K562 treated with DMSO at 1 percent for 12 hours (cell line): Measurements from ENCODE around the gene ADARB1. TPM values are rescaled to one million over a fixed set of nuclear protein-coding genes. Genes with fewer than 3 reads are reported as not detected.

Experiments
- total RNA-seq: library from RNA; unstranded; fragments of 300-600 nt; gene quantifications from 2 replicates; pipeline ENCODE4 v1.2.3, GENCODE V29; 2022; ENCODE audit not compliant: insufficient read depth

Gene ADARB1
- total RNA-seq: 4.4 and 12.6 TPM in 2 replicates

DNA sequence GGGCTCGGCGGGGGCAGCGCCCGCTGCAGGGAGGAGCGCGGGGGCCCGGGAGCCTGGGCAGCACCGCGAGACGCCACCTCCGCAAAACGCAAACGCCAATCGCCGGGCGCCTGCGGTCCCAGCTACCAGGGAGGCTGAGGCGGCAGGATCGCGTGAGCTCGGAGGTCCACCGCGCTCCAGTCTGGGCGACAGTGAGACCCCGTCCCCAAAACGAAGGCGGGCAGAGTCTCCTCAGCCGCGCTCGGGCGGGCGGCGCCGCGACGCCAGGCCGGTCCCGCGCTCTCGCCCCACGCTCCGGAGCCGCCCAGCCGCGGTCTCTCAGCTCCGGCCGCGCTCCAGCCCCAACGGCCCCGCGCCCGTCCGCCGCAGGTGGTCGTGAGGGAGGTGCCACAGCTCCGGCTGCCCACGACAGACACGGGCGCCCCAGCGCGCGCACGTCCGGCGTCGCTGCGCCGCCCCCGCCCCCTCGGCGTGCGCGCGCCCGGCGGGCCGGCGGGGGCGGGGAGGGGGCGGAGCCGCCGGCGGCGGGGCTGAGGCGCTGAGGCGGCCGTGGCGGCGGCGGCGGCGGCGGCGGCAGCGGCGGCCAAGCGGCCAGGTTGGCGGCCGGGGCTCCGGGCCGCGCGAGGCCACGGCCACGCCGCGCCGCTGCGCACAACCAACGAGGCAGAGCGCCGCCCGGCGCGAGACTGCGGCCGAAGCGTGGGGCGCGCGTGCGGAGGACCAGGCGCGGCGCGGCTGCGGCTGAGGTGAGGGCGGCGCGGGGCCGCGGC, at the start of gene ADARB1:
Gene ADARB1 (plus strand): TSS at position 533 of the 770 bp plus-strand sequence. CDS start 97,077 bp downstream, outside the sequence.

Other genes starting within 250 kb of the ADARB1 start
- gene PTTG1IP, start 200.9 kb upstream of the ADARB1 start, total RNA-seq: 124 and 191 TPM in 2 replicates
- 0.78 and 2.0 TPM in 2 replicates for gene ITGB2, start 153.7 kb upstream of the ADARB1 start, total RNA-seq
- gene SLX9, start 134.6 kb upstream of the ADARB1 start, total RNA-seq: 35.3 and 39.1 TPM in 2 replicates
- gene POFUT2, start 213.3 kb downstream of the ADARB1 start, total RNA-seq: 14.5 and 34.5 TPM in 2 replicates